DOHH2 (cell line): ENCODE results near the gene KCNJ6.

Experiments
- H3F3A ChIP-seq: fragments of 200-600 bp; sonication (generic), shearing (Covaris generic); 2 replicates; pipeline ENCODE4 v1.6.0; 2016; ENCODE audit warnings: antibody characterized with exemption, mild to moderate bottlenecking; ENCODE audit not compliant: control insufficient read depth, insufficient read depth
- H3K27ac ChIP-seq: fragments of 200-600 bp; sonication (generic); 2 replicates; pipeline ENCODE4 v1.5.1; 2014; ENCODE audit warnings: low read depth, mild to moderate bottlenecking, low read length, moderate library complexity
- H3K27me3 ChIP-seq: fragments of 200-600 bp; sonication (generic); 2 replicates; pipeline ENCODE4 v1.6.1; 2014; ENCODE audit warnings: mild to moderate bottlenecking, low read length, mixed read lengths; ENCODE audit not compliant: control insufficient read depth
- H3K36me3 ChIP-seq: fragments of 200-600 bp; sonication (generic); 2 replicates; pipeline ENCODE4 v1.6.1; 2014; ENCODE audit warnings: mild to moderate bottlenecking, low read length, moderate library complexity, mixed read lengths; ENCODE audit not compliant: control insufficient read depth
- H3K4me1 ChIP-seq: fragments of 200-600 bp; sonication (generic); 2 replicates; pipeline ENCODE4 v1.6.1; 2014; ENCODE audit warnings: mild to moderate bottlenecking, low read length, mixed read lengths; ENCODE audit not compliant: control insufficient read depth
- H3K4me2 ChIP-seq: fragments of 200-600 bp; sonication (generic); 2 replicates; pipeline ENCODE4 v1.6.0; 2014; ENCODE audit warnings: mild to moderate bottlenecking, low read length, moderate library complexity
- H3K4me3 ChIP-seq: fragments of 200-600 bp; sonication (generic); 2 replicates; pipeline ENCODE4 v1.5.1; 2014; ENCODE audit warnings: mild to moderate bottlenecking, low read length, mixed read lengths
- H3K79me2 ChIP-seq: fragments of 200-600 bp; sonication (generic); 2 replicates; pipeline ENCODE4 v1.6.1; 2014; ENCODE audit warnings: mild to moderate bottlenecking, low read length, mixed read lengths; ENCODE audit not compliant: control insufficient read depth
- H3K9me2 ChIP-seq: fragments of 200-600 bp; sonication (generic); replicated peaks from 2 replicates; pipeline ENCODE4 v1.6.1; 2014; ENCODE audit warnings: mild to moderate bottlenecking, low read length, mixed read lengths; ENCODE audit not compliant: control insufficient read depth
- H3K9me3 ChIP-seq: fragments of 200-600 bp; sonication (generic); 2 replicates; pipeline ENCODE4 v1.6.1; 2014; ENCODE audit warnings: antibody characterized with exemption, low read length, mixed read lengths; ENCODE audit not compliant: control insufficient read depth, insufficient read depth
- H4K20me1 ChIP-seq: fragments of 200-600 bp; sonication (generic); 2 replicates; pipeline ENCODE4 v1.6.0; 2014; ENCODE audit warnings: low read depth, mild to moderate bottlenecking, antibody characterized with exemption, low read length, moderate library complexity; ENCODE audit not compliant: control insufficient read depth, insufficient read depth
- CTCF ChIP-seq: fragments of 200-600 bp; sonication (generic); IDR thresholded peaks from one replicate; pipeline ENCODE4 v1.5.1; 2014; ENCODE audit warnings: antibody characterized with exemption, mild to moderate bottlenecking, low read depth, low read length; ENCODE audit not compliant: poor library complexity, severe bottlenecking
- EZH2phosphoT487 ChIP-seq: fragments of 200-600 bp; sonication (generic); IDR thresholded peaks from 2 replicates; pipeline ENCODE4 v1.6.1; 2017; ENCODE audit warnings: borderline replicate concordance, mild to moderate bottlenecking, antibody characterized with exemption, low read length, moderate library complexity, mixed read lengths

The KCNJ6 gene

DNA sequence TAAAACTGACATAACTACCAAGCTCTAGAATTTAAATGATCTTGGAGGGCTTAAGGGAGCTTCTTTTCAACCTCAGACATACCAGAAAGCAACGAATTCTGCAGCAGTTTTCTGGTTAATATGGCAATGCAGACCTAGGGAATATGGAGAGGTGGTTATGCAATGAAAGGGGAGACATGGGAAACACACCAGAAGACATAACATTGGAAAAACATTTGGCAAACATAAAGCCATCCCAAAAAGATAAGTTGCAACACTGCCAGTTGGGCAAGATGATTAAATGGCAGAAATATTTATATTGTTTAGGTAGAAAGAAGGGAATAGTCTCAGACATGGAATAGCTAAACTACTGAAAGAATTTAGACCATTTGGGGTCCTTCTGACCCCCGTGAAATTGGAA, 104.5 kb downstream of the KCNJ6 start:
- Histone ChIP-seq H3F3A (no peaks in the 10 kb centered on the region), H3K27me3 (no peaks in the 10 kb centered on the region), H3K9me3 (no peaks in the 10 kb centered on the region), H3K9me2 (no peaks in the 10 kb centered on the region), H3K4me2 (no peak overlapping the region), H3K4me1 (no peaks in the 10 kb centered on the region), H4K20me1 (no peaks in the 10 kb centered on the region), H3K27ac (no peak overlapping the region), H3K36me3 (no peaks in the 10 kb centered on the region), H3K4me3 (no peak overlapping the region), H3K79me2 (no peaks in the 10 kb centered on the region)
- TF ChIP-seq CTCF (no peak), EZH2phosphoT487 (no peak)

DNA sequence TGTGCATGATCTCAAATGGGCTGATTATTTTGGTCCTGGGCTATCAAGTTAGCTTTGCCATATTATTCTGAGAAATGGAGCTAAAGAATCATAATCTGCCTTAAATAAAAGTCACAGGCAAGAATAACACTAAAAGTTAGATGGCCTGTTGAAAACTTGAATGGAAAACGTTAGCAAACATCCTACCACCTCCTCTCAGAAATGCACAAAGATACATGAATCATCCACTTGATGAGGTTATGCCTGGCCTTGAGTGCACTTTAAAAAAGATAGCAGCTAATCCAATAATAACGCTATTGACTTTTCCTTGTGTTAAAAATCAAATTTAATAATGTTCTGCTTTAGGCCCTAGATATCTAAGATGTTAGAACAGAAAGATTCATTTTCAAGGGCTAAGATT, 108.0 kb downstream of the KCNJ6 start:
- H3K4me2 ChIP-seq = no peak overlapping the region
- H3K27me3 ChIP-seq = no peaks in the 10 kb centered on the region
- no peaks in the 10 kb centered on the region for H4K20me1 ChIP-seq
- H3K9me3 ChIP-seq = no peaks in the 10 kb centered on the region
- H3K27ac ChIP-seq = no peak overlapping the region
- H3K9me2 ChIP-seq = no peaks in the 10 kb centered on the region
- H3K79me2 ChIP-seq = no peaks in the 10 kb centered on the region
- no peaks in the 10 kb centered on the region for H3F3A ChIP-seq
- TF ChIP-seq EZH2phosphoT487 = no peak
- no peak for TF ChIP-seq CTCF
- H3K4me1 ChIP-seq = no peaks in the 10 kb centered on the region
- no peak overlapping the region for H3K4me3 ChIP-seq
- no peaks in the 10 kb centered on the region for H3K36me3 ChIP-seq

DNA sequence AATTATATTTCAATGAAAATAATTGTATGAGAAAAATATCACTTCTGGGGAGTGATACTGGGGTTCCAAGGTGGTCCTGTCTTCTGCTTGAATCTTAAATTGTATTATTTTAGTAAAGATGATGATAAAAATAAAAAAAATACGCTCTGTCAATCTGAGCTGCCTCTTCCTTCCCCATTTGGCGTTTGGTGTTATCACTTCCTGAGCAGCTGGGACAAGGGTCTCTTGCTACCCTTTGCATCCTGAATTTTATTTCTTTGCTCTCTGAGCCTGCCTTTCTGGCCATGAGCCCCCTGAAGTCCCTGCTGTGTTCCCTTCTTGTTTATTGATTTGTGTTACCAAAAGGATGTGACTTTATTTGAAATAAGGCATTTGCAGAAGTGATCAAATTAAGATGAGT, 111.0 kb downstream of the KCNJ6 start:
- H3K27ac ChIP-seq = no peak overlapping the region
- no peak overlapping the region for H3K4me2 ChIP-seq
- H3K79me2 ChIP-seq = no peaks in the 10 kb centered on the region
- H4K20me1 ChIP-seq = no peaks in the 10 kb centered on the region
- no peaks in the 10 kb centered on the region for H3K9me3 ChIP-seq
- H3K4me1 ChIP-seq = no peaks in the 10 kb centered on the region
- TF ChIP-seq CTCF = no peak
- no peak for TF ChIP-seq EZH2phosphoT487
- H3K27me3 ChIP-seq = no peaks in the 10 kb centered on the region
- no peaks in the 10 kb centered on the region for H3K36me3 ChIP-seq
- no peaks in the 10 kb centered on the region for H3F3A ChIP-seq
- no peaks in the 10 kb centered on the region for H3K9me2 ChIP-seq
- no peak overlapping the region for H3K4me3 ChIP-seq

DNA sequence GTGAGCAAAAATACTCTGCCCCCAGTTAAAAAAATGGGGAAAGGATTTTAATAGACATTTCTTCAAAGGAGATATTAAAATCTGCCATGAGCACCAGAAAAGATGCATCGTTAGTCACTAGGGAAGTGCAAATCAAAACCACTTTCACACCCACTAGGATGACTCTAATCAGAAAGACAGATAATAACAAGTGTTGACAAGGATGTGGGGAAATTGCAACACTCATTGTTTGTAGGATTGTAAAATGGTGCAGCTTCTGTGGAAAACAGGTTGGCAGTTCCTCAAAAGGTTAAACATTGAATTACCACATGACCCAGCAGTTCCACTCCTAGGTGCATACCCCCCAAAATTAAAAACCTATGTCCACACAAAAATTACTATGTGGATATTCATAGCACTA, 112.3 kb downstream of the KCNJ6 start:
- no peaks in the 10 kb centered on the region for H3K27me3 ChIP-seq
- no peak overlapping the region for H3K4me3 ChIP-seq
- H4K20me1 ChIP-seq = no peaks in the 10 kb centered on the region
- H3K79me2 ChIP-seq = no peaks in the 10 kb centered on the region
- TF ChIP-seq EZH2phosphoT487 (no peak), CTCF (no peak)
- H3K9me3 ChIP-seq = no peaks in the 10 kb centered on the region
- H3K4me2 ChIP-seq = no peak overlapping the region
- no peaks in the 10 kb centered on the region for H3K4me1 ChIP-seq
- no peaks in the 10 kb centered on the region for H3K36me3 ChIP-seq
- no peak overlapping the region for H3K27ac ChIP-seq
- H3K9me2 ChIP-seq = no peaks in the 10 kb centered on the region
- no peaks in the 10 kb centered on the region for H3F3A ChIP-seq
